Lung (tissue), 12 donors: Measurements from ENCODE around the gene ZBTB37. TPM values are rescaled to one million over a fixed set of nuclear protein-coding genes. Genes with fewer than 3 reads are reported as not detected.

Experiments used
- ATAC-seq: fragments of 200-7000 bp; cut with Tn5 transposase; one replicate; pipeline ENCODE4 v1.9.1; 2020; ENCODE audit warnings: moderate number of reproducible peaks; ENCODE audit not compliant: insufficient read depth, low FRiP score
- DNase-seq, 3 donors: peaks; one replicate each; pipeline ENCODE4 v3.0.0-alpha.2; 2013 to 2017
- H3K27ac ChIP-seq, 2 donors: one replicate each; pipeline ENCODE4 v1.5.1; 2013; ENCODE audit warnings: mild to moderate bottlenecking in 2 of 2, moderate library complexity in 2 of 2, control low read depth in 1 of 2, inconsistent platforms in 1 of 2, low read depth in 1 of 2, low read length in 1 of 2
- H3K27me3 ChIP-seq, 3 donors: one replicate each; pipeline ENCODE4 v1.5.1; 2013; ENCODE audit warnings: low read length in 2 of 3; ENCODE audit not compliant: control insufficient read depth in 3 of 3, insufficient read depth in 3 of 3
- H3K36me3 ChIP-seq, 4 donors: one replicate each; pipeline ENCODE4 v1.5.1; 2013; ENCODE audit warnings: low read length in 4 of 4, mild to moderate bottlenecking in 1 of 4, moderate library complexity in 1 of 4; ENCODE audit not compliant: control insufficient read depth in 4 of 4, insufficient read depth in 4 of 4
- H3K4me1 ChIP-seq, 5 donors: one replicate each; pipeline ENCODE4 v1.5.1; 2013; ENCODE audit warnings: low read length in 5 of 5, mild to moderate bottlenecking in 2 of 5, moderate library complexity in 1 of 5; ENCODE audit not compliant: control insufficient read depth in 5 of 5, insufficient read depth in 5 of 5
- H3K4me3 ChIP-seq: one replicate; pipeline ENCODE4 v1.5.1; 2013; ENCODE audit warnings: mild to moderate bottlenecking, control low read depth, moderate library complexity
- H3K9ac ChIP-seq, 2 donors: one replicate each; pipeline ENCODE4 v1.5.1; 2013; ENCODE audit warnings: low read length in 2 of 2, control low read depth in 1 of 2; ENCODE audit not compliant: insufficient read depth in 1 of 2
- H3K9me3 ChIP-seq, 4 donors: one replicate each; pipeline ENCODE4 v1.5.1; 2013; ENCODE audit warnings: low read length in 3 of 4, mild to moderate bottlenecking in 1 of 4, moderate library complexity in 1 of 4; ENCODE audit not compliant: control insufficient read depth in 4 of 4, insufficient read depth in 3 of 4
- CTCF ChIP-seq: IDR thresholded peaks from 2 replicates; pipeline ENCODE4 v1.5.1; 2012; ENCODE audit warnings: mild to moderate bottlenecking; ENCODE audit errors: control extremely low read depth, extremely low read depth
- WGBS, 2 donors: extraction: QIAGEN DNeasy Blood & Tissue Kit; methylation state at CpG; one replicate each; pipeline ENCODE4 v1.1.7; 2013; 5-methylcytosine and 5-hydroxymethylcytosine counted together
- polyA plus RNA-seq, 2 donors: library from polyadenylated mRNA; stranded (reverse); fragments of 200-250 nt; gene quantifications; one replicate each; pipeline ENCODE4 v1.2.1, GENCODE V29; 2013
- total RNA-seq, 2 donors: library from RNA; depleted of rRNA in 1 of 2; stranded (reverse); fragments of >200 nt in 1 of 2; gene quantifications; one replicate each; pipeline ENCODE4 v1.2.1, GENCODE V29; 2014 to 2021
- donor health status: control.
- donor health status: control.
- donor health status: Bipolar disorder and iron deficiency.
- donor health status: healthy.
- donor health status: DM: yes; HTN: yes; CAD: no.

The ZBTB37 gene
- total and polyA plus RNA-seq, 4 donors, result 1.6 to 29.8 (median 7.3) TPM

- ATAC-seq (no peak), DNase-seq (no peak)
- Histone ChIP-seq H3K27ac (no peak overlapping the region), H3K4me3 (no peak overlapping the region), H3K9ac (no peak overlapping the region), H3K9me3 (no peaks in the 10 kb centered on the region), H3K27me3 (no peaks in the 10 kb centered on the region), H3K36me3 (peaks cover 9 to 29% (median 15%) of the 10 kb centered on the region in 4 donors), H3K4me1 (no peaks in the 10 kb centered on the region)
- WGBS, 2 donors, result 95 to 98% methylated on average over 2 of the region's 2 CpGs
- TF ChIP-seq CTCF, result no peak
These were observed 21.7 kb downstream of the ZBTB37 start for GRCh38 chr1:173889885-173890284.

GRCh38 chr1:173893611-173894010, 25.4 kb downstream of the ZBTB37 start:
- Histone ChIP-seq H3K36me3 (peaks cover 0 to 2% (median 0%) of the 10 kb centered on the region in 4 donors), H3K9me3 (no peaks in the 10 kb centered on the region), H3K9ac (no peak overlapping the region), H3K27me3 (no peaks in the 10 kb centered on the region), H3K4me1 (no peaks in the 10 kb centered on the region), H3K27ac (no peak overlapping the region), H3K4me3 (no peak overlapping the region)
- no peak for TF ChIP-seq CTCF
- ATAC-seq (no peak), DNase-seq (no peak)
- 88 to 92% methylated on average over 1 of the region's 1 CpG for WGBS, 2 donors

GRCh38 chr1:173894189-173894588, 26.0 kb downstream of the ZBTB37 start:
- Histone ChIP-seq H3K27ac (no peak overlapping the region), H3K27me3 (no peaks in the 10 kb centered on the region), H3K4me3 (no peak overlapping the region), H3K9me3 (no peaks in the 10 kb centered on the region), H3K9ac (no peak overlapping the region), H3K36me3 (peaks cover 0 to 2% (median 0%) of the 10 kb centered on the region in 4 donors), H3K4me1 (no peaks in the 10 kb centered on the region)
- WGBS, 2 donors, result 69 to 86% methylated on average over 3 of the region's 3 CpGs
- TF ChIP-seq CTCF, result no peak
- ATAC-seq, result no peak
- no peak for DNase-seq

- peaks cover 0 to 8% (median 1%) of the 10 kb centered on the region in 5 donors for H3K4me1 ChIP-seq
- H3K36me3 ChIP-seq, result peaks cover 0 to 3% (median 0%) of the 10 kb centered on the region in 4 donors
- H3K4me3 ChIP-seq, result no peak overlapping the region
- H3K9ac ChIP-seq, result no peak overlapping the region
- WGBS, 2 donors, result 74 to 83% methylated on average over 2 of the region's 2 CpGs
- H3K9me3 ChIP-seq, result no peaks in the 10 kb centered on the region
- H3K27ac ChIP-seq, result no peak overlapping the region
- no peak for ATAC-seq
- DNase-seq, result no peak
- H3K27me3 ChIP-seq, result no peaks in the 10 kb centered on the region
- no peak for TF ChIP-seq CTCF
These were observed 32.2 kb downstream of the ZBTB37 start for GRCh38 chr1:173900427-173900826.
